Measurements from ENCODE around the gene GALK2. TPM values are rescaled to one million over a fixed set of nuclear protein-coding genes. Genes with fewer than 3 reads are reported as not detected.
"Not testable (repeated sequence)": the region's sequence is repeated elsewhere in the genome, so short reads cannot be mapped to it uniquely, and the experiment has no call there.

Gene GALK2
- total RNA-seq, 3 donors from 2014 or later = 26.2 to 69.5 (median 64.1) TPM

DNA sequence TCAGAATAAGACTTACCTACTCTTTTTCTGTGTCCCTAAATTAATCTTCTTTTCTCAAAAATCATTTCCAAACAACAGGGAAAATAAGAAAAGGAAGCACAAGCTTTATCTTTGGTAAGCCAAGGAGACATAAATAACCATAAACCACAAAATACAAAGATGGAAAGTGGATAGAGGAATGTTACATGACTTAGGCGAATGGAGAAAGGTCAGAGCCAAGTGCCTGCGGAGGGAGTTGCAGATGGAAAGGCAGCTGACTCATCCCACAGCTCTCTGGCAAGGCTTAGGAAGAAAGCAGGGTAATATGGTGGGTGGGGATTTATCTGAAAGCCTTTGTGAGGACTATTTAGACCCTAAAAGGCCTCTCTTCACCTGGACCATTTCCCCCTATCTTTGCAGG is 72.8 kb downstream of the GALK2 start:
- no peak overlapping the region for H3K27ac ChIP-seq
- DNase-seq (ENCODE audit: low spot score in 2 of 2) = no peak
- intact Hi-C loops (cut with DNase I; ENCODE audit: low total_unique reads) = no loop called here

GRCh38 chr15:49247556-49248110 is 77.6 kb downstream of the GALK2 start:
- Histone ChIP-seq H3K9me3 (no peaks in the 10 kb centered on the region), H3K4me3 (no peak overlapping the region), H3K36me3 (no peaks in the 10 kb centered on the region), H3K27ac (peak overlapping the region in 1 of 2 donors; percentile 2), H3K27me3 (no peaks in the 10 kb centered on the region), H3K4me1 (no peaks in the 10 kb centered on the region)
- intact Hi-C loops (cut with DNase I; ENCODE audit: low total_unique reads) = no loop called here
- TF ChIP-seq POLR2AphosphoS5 (IDR thresholded peaks at IDR 0.05) (no peak), CTCF (IDR thresholded peaks at IDR 0.05) (no peak), POLR2A (IDR thresholded peaks at IDR 0.05) (no peak)
- no peak for DNase-seq (ENCODE audit: low spot score in 2 of 2)

More for the DNA sequence above, 72.8 kb downstream of the GALK2 start:
- no peaks in the 10 kb centered on the region for H3K4me1 ChIP-seq
- H3K9me3 ChIP-seq = no peaks in the 10 kb centered on the region
- H3K36me3 ChIP-seq = no peaks in the 10 kb centered on the region
- TF ChIP-seq POLR2AphosphoS5 (IDR thresholded peaks at IDR 0.05) (no peak), POLR2A (IDR thresholded peaks at IDR 0.05) (no peak), CTCF (IDR thresholded peaks at IDR 0.05) (no peak)
- no peak overlapping the region for H3K4me3 ChIP-seq
- H3K27me3 ChIP-seq = no peaks in the 10 kb centered on the region

GRCh38 chr15:49248291-49248690 is 78.2 kb downstream of the GALK2 start:
- H3K27ac ChIP-seq = no peak overlapping the region
- intact Hi-C loops (cut with DNase I; ENCODE audit: low total_unique reads) = no loop called here

GRCh38 chr15:49255966-49256759 is 86.1 kb downstream of the GALK2 start:
- no peak for TF ChIP-seq POLR2A (IDR thresholded peaks at IDR 0.05)
- no peak for TF ChIP-seq CTCF (IDR thresholded peaks at IDR 0.05)
- no peak for TF ChIP-seq POLR2AphosphoS5 (IDR thresholded peaks at IDR 0.05)
- Histone ChIP-seq H3K4me3 (no peak overlapping the region), H3K27me3 (no peaks in the 10 kb centered on the region), H3K4me1 (no peaks in the 10 kb centered on the region), H3K36me3 (no peaks in the 10 kb centered on the region), H3K27ac (no peak overlapping the region), H3K9me3 (no peaks in the 10 kb centered on the region)
- intact Hi-C loops (cut with DNase I; ENCODE audit: low total_unique reads) = no loop called here
- DNase-seq (ENCODE audit: low spot score in 2 of 2) = no peak

More at GRCh38 chr15:49248291-49248690, 78.2 kb downstream of the GALK2 start:
- H3K27me3 ChIP-seq = no peaks in the 10 kb centered on the region
- DNase-seq (ENCODE audit: low spot score in 2 of 2) = no peak
- H3K36me3 ChIP-seq = no peaks in the 10 kb centered on the region
- H3K9me3 ChIP-seq = no peaks in the 10 kb centered on the region
- H3K4me1 ChIP-seq = no peaks in the 10 kb centered on the region
- TF ChIP-seq POLR2A (IDR thresholded peaks at IDR 0.05) = no peak
- TF ChIP-seq CTCF (IDR thresholded peaks at IDR 0.05) = no peak
- TF ChIP-seq POLR2AphosphoS5 (IDR thresholded peaks at IDR 0.05) = no peak
- no peak overlapping the region for H3K4me3 ChIP-seq

GRCh38 chr15:49265117-49265516 is 95.1 kb downstream of the GALK2 start:
- DNase-seq (ENCODE audit: low spot score in 2 of 2); H3K9me3 ChIP-seq; H3K27me3 ChIP-seq; H3K36me3 ChIP-seq; H3K4me1 ChIP-seq; H3K4me3 ChIP-seq; intact Hi-C loops (cut with DNase I; ENCODE audit: low total_unique reads); H3K27ac ChIP-seq: not testable (repeated sequence)

All from breast epithelium (tissue), 4 donors.